ENCODE data around the gene APLP1.
"Not testable (repeated sequence)": the region's sequence is repeated elsewhere in the genome, so short reads cannot be mapped to it uniquely, and the experiment has no call there.

APLP1 gene

DNA sequence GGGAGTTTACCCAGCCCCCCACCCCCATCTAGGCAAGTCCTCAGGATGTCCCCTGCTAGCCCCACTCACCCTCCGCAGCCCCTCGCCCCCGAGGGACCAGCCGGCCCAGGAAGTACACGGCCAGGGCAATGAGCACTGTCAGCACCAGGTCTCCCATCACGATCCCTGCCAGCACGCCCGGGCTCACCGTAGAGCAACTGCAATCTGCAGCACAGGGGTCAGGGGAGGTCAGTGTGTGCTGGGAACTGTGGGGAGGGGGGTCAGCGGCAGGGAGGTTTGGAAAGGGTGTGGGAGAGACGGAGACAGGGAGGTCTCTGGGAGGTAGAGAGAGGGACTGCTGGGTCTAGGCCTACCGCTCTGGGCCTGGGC is 39.0 kb downstream of the APLP1 start:
- DNase-seq, result no peak

GRCh38 chr19:35908010-35908441 is 39.7 kb downstream of the APLP1 start, which contains the start of gene TYROBP:
TYROBP (minus strand) TSS chr19:35908295; CDS start chr19:35908228, 67 bp downstream.
- DNase-seq, result no peak

GRCh38 chr19:35908973-35909683 is 40.8 kb downstream of the APLP1 start:
- DNase-seq, result peak; percentile 45

DNA sequence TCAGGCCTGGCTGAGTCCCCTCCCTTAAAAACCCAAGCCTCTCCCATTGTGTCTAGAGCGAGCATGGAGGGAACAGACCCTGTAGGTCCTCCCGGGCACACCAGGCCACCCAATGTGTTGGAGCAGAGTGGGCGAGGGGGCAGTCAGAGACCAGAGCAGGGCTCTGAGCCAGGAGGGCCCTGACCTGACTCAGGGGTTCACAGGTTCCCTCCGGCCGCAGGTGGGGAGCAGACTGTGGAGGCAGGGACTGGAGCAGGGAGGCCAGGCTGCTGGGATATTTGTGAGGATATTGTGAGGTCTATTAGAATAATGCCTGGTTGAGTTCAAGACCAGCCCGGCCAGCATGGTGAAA is 41.3 kb downstream of the APLP1 start:
- DNase-seq, result no peak

GRCh38 chr19:35910355-35910754 is 42.0 kb downstream of the APLP1 start:
- DNase-seq, result not testable (repeated sequence)

DNA sequence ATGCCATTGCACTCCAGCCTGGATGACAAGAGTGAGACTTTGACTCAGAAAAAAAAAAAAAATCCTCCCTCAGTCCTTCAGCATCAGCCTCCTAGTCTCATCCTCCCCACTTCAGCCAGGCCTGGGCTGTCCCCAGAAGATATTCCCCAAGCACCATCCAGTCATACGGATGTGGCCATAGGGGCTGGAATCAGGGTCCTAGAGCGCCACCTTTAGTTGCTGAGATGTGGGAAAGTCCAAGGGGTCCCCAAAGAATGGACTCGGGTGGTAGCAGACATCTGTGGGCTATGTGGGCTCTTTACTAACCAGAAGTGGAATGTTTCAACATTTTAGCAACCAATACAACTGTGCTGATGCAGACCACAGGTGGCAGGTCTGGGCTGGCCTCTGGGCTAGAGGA is 42.8 kb downstream of the APLP1 start:
- DNase-seq, result no peak

DNA sequence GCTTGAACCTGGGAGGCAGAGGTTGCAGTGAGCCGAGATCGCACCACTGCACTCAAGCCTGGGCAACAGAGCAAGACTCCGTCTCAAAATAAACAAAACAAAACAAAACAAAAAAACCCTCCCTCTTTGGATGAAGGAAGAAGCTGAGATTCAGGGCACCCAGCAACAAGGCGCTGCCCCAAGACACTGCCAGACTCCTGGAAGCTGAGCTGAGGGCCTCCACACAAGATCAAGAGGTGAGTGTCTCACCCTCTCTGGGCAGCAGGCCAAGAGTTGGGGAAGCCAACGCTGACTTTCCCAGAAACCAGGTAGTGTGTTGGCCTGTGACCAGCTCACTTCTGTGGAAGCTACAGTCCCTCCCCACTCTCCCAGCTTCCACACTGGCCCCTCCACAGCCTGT is 43.4 kb downstream of the APLP1 start:
- peak; percentile 53 for DNase-seq

- DNase-seq, result no peak
These were observed 45.2 kb downstream of the APLP1 start for GRCh38 chr19:35913589-35913988.

DNA sequence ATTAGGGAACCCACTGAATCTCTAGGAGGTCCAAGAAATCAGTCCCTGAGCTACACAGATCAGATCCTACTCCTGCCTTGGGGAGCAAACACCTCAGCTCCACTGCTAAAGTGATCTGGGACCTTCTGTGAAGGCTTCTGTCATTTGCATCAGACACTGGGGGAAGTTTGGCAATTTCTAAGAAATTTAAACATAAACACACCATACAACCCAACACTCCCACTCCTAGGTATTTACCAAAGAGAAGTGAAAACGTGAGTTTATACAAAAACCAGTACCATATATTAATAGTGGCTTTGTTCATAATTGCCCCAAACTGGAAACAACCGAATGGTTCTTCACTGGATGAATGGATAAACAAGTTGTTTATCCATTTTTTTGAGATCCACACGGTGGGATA is 47.1 kb downstream of the APLP1 start:
- no peak for DNase-seq

DNA sequence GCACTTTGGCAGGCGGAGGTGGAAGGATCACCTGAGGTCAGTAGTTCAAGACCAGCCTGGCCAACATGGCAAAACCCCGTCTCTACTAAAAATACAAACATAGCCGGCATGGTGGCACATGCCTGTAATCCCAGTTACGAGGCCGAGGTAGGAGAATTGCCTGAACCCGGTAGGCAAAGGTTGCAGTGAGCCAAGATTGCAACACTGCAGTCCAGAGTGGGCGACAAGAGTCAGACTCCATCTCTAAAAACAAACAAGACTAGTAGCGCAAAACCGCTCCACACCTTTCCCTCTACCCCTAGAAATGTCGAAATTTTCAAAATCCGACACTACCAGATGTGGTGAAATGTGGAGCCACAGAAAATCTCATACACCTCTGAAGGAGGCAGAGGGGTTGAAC is 50.9 kb downstream of the APLP1 start:
- DNase-seq, result no peak

DNA sequence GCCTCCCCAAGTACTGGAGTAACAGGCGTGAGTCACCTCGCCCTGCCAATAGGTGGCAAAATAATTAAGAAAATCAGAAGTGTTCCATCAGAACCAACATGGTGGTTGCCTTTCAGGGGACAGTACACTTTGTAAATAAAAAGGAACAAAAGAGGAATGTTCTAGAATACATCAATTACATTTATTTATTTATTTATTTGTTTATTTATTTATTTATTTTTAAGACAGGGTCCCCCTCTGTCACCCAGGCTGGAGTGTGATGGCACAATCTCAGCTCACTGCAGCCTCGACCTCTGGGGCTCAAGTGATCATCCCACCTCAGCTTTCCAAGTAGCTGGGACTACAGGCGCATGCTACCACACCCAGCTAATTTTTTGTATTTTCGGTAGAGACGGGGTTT is 52.6 kb downstream of the APLP1 start:
- DNase-seq, result no peak

- no peak for DNase-seq
These were observed 57.1 kb downstream of the APLP1 start for GRCh38 chr19:35925501-35925900.

DNA sequence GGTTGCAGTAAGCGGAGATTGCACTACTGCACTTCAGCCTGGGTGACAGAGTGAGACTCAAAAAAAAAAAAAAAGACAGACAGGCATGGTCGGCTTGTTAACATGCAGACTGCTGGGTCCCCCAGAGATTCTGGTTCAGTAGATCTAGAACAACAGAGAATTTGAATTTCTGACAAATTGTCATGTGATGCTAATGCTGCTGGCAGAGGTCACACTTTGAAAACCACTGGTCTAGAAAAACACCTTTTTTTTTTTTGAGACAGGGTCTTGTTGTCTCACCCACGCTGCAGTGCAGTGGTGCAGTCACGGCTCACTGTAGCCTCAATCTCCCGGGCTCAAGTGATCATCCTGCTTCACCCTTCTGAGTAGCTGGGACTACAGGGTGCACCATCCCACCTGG is 60.1 kb downstream of the APLP1 start:
- no peak for DNase-seq

All from CD4-positive, alpha-beta T cell treated with Interleukin-17A for 4 hours (primary cell).